Measurements from ENCODE around the gene ART5. TPM values are rescaled to one million over a fixed set of nuclear protein-coding genes. Genes with fewer than 3 reads are reported as not detected.

ART5 gene
- total RNA-seq, 1 donor from 2014 or later: 3.2 TPM

DNA sequence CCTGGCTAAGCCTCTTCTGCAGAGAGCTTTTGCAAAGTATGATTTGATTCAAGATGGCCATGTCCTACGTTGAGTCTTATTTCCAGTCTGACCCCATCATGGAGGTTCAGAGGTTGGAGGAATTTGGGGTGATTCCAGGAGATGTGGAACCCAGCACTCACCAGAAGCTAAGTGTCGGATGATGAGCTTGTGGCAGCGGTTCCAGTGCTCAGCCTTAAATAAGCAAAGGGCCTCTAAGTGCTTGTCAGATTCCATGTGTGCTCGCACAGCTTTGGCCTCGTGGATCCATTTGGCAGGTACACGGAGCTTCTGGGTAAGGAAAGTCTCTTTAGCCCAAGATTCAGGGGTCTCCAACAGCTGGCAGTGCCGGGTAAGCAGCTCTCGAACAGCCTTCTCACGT is 41.2 kb upstream of the ART5 start:
- TF ChIP-seq POLR2A (IDR thresholded peaks at IDR 0.05) (no peak), POLR2AphosphoS5 (IDR thresholded peaks at IDR 0.05; ENCODE audit: insufficient read depth in 1 of 2, low read depth in 1 of 2) (no peak), CTCF (IDR thresholded peaks at IDR 0.05) (no peak)
- Histone ChIP-seq H3K4me1 (no peaks in the 10 kb centered on the region), H3K4me3 (no peak overlapping the region), H3K27me3 (no peaks in the 10 kb centered on the region), H3K9me3 (no peaks in the 10 kb centered on the region), H3K36me3 (peaks cover 0 to 86% of the 10 kb centered on the region in 2 donors), H3K27ac (no peak overlapping the region)
- intact Hi-C loops (cut with DNase I): no loop called here
- no peak for DNase-seq (ENCODE audit: extremely low spot score in 2 of 2)

DNA sequence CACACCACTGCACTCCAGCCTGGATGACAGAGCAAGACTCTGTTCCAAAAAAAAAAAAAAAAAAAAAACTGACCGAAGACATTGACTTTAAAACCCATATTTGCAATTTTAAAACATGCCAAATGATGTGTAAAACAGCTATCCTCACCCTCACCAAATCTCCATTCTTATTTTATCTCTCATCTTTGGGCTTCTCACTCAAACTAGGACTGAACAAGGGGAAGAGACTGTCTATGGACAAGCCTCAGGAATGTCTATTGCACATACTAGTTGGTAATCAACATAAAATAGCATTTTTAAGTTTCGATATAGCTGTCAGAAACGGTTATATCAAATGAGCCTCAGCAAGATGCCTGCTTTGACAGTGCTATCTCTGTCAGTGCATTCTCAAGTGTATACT is 37.3 kb upstream of the ART5 start:
- Histone ChIP-seq H3K4me3 (no peak overlapping the region), H3K9me3 (no peaks in the 10 kb centered on the region), H3K36me3 (peaks cover 0 to 91% of the 10 kb centered on the region in 2 donors), H3K4me1 (no peaks in the 10 kb centered on the region), H3K27me3 (no peaks in the 10 kb centered on the region), H3K27ac (no peak overlapping the region)
- no peak for DNase-seq (ENCODE audit: extremely low spot score in 2 of 2)
- intact Hi-C loops (cut with DNase I): no loop called here
- TF ChIP-seq POLR2A (IDR thresholded peaks at IDR 0.05): no peak
- TF ChIP-seq CTCF (IDR thresholded peaks at IDR 0.05): no peak
- no peak for TF ChIP-seq POLR2AphosphoS5 (IDR thresholded peaks at IDR 0.05; ENCODE audit: insufficient read depth in 1 of 2, low read depth in 1 of 2)

- no peak for DNase-seq (ENCODE audit: extremely low spot score in 2 of 2)
- Histone ChIP-seq H3K9me3 (no peaks in the 10 kb centered on the region), H3K36me3 (peaks cover 0 to 85% of the 10 kb centered on the region in 2 donors), H3K27me3 (no peaks in the 10 kb centered on the region), H3K4me1 (no peaks in the 10 kb centered on the region), H3K27ac (no peak overlapping the region), H3K4me3 (no peak overlapping the region)
- intact Hi-C loops (cut with DNase I): no loop called here
- TF ChIP-seq POLR2AphosphoS5 (IDR thresholded peaks at IDR 0.05; ENCODE audit: insufficient read depth in 1 of 2, low read depth in 1 of 2) (no peak), POLR2A (IDR thresholded peaks at IDR 0.05) (no peak), CTCF (IDR thresholded peaks at IDR 0.05) (no peak)
Measured at GRCh38 chr11:3675971-3676370, 34.2 kb upstream of the ART5 start.

DNA sequence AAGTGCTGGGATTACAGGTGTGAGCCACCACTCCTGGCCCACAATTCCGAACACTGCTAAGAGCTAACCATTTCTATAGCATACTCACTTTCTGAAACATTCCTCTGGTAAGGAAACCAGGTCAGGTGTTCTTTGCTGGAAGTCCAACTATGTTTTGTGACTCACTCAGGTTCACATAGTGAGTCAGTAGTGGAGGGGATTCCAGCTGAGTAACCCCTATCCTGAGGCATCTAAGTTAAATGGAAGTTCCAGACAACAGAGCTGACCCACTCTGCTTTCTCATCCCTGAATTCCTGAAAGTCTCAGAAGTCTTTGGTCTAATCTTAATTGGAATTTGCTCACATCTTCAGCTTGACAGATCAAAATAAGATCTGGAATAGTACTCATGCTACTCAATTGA is 32.4 kb upstream of the ART5 start:
- H3K27me3 ChIP-seq: no peaks in the 10 kb centered on the region
- DNase-seq (ENCODE audit: extremely low spot score in 2 of 2): no peak
- intact Hi-C loops (cut with DNase I): no loop called here
- no peaks in the 10 kb centered on the region for H3K4me1 ChIP-seq
- peaks cover 0 to 79% of the 10 kb centered on the region in 2 donors for H3K36me3 ChIP-seq
- no peak overlapping the region for H3K4me3 ChIP-seq
- TF ChIP-seq POLR2A (IDR thresholded peaks at IDR 0.05) (no peak), CTCF (IDR thresholded peaks at IDR 0.05) (no peak), POLR2AphosphoS5 (IDR thresholded peaks at IDR 0.05; ENCODE audit: insufficient read depth in 1 of 2, low read depth in 1 of 2) (no peak)
- no peaks in the 10 kb centered on the region for H3K9me3 ChIP-seq
- no peak overlapping the region for H3K27ac ChIP-seq

DNA sequence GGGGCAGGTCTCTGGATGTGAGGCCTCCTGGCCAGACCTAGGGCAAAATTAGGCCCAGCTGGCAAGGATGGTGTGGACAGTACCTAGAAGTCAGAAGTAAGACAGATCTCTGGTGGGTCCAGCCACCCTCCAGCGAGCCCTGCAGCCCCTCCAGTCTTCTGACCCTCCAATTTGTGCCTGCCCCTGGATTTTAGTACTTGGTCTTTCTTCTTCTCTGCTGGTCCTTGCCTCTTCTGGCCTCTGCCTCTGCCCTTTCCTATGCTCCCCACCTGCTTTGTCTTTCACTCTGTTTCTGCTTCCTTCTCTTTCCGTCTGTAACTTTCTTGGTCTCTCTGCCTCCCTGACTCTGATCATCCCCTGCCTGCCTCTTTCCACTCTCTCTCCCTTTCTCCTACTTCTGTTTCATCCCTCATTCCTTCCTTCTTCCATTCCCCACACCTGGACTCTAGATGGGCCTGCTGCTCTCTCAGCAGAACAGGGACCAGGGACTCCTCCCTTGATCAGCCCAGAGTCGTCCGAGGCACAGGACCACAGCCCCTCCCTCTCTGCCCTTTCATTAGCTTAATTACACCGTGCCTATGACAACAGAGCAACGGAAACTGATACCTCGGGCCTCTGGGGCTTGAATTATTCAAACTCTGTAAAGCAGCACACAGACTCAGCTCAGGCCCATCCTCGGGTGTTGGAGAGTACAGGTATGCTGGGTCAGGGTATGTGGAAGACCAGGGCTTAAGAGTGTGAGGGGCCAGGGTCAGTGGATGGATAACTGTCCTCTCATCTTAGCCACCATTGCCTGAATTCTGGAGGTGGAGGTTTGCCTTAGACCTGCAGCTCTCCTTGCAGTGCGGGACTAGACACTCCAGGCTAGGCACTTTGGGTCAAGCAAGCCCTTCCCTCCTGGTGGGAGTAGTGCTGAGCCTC is 29.8 kb upstream of the ART5 start, which contains the start of gene CHRNA10:
CHRNA10 (minus strand) TSS at position 51 of the 921 bp plus-strand sequence. CDS start 72 bp downstream, outside the sequence.
- intact Hi-C loops (cut with DNase I): no loop called here
- Histone ChIP-seq H3K9me3 (no peaks in the 10 kb centered on the region), H3K27me3 (no peaks in the 10 kb centered on the region), H3K27ac (no peak within 1 kb of the TSS), H3K4me1 (no peaks in the 10 kb centered on the region), H3K36me3 (peaks cover 0 to 77% of the 10 kb centered on the region in 2 donors), H3K4me3 (no peak within 1 kb of the TSS)
- DNase-seq (ENCODE audit: extremely low spot score in 2 of 2): no peak
- TF ChIP-seq CTCF (IDR thresholded peaks at IDR 0.05) (no peak), POLR2AphosphoS5 (IDR thresholded peaks at IDR 0.05; ENCODE audit: insufficient read depth in 1 of 2, low read depth in 1 of 2) (no peak), POLR2A (IDR thresholded peaks at IDR 0.05) (no peak)

All from vagina (tissue), 2 donors.